ENCODE measurements around the gene HDAC4. TPM values are rescaled to one million over a fixed set of nuclear protein-coding genes. Genes with fewer than 3 reads are reported as not detected.

HDAC4 gene
- total RNA-seq, 2 experiments from 2014 or later, result 22.6 to 24.5 TPM

GRCh38 chr2:239129147-239129920 is 271.5 kb downstream of the HDAC4 start:
- intact Hi-C loops (cut with micrococcal nuclease), result no loop called here
- Mint-ChIP-seq H3K4me3 (no peak overlapping the region), H3K27me3 (no peaks in the 10 kb centered on the region), H3K4me1 (ENCODE audit: low read depth) (no peaks in the 10 kb centered on the region), H3K36me3 (ENCODE audit: low read depth) (peaks cover 17% of the 10 kb centered on the region), H3K9me3 (peaks cover 4% of the 10 kb centered on the region), H3K27ac (no peak overlapping the region)
- DNase-seq (no peak), ATAC-seq (no peak)
- ChIA-PET CTCF (no interaction called here), POLR2A (no interaction called here)
- no peak for TF ChIP-seq CTCF (IDR thresholded peaks at IDR 0.05)

GRCh38 chr2:239128706-239129105 is 272.1 kb downstream of the HDAC4 start:
- DNase-seq (no peak), ATAC-seq (no peak)
- peaks cover 4% of the 10 kb centered on the region for H3K9me3 Mint-ChIP-seq
- POLR2A ChIA-PET, result no interaction called here
- no peak overlapping the region for H3K4me3 Mint-ChIP-seq
- H3K27me3 Mint-ChIP-seq, result no peaks in the 10 kb centered on the region
- H3K36me3 Mint-ChIP-seq (ENCODE audit: low read depth), result peaks cover 19% of the 10 kb centered on the region
- H3K27ac Mint-ChIP-seq, result no peak overlapping the region
- intact Hi-C loops (cut with micrococcal nuclease), result no loop called here
- no peaks in the 10 kb centered on the region for H3K4me1 Mint-ChIP-seq (ENCODE audit: low read depth)
- TF ChIP-seq CTCF (IDR thresholded peaks at IDR 0.05), result no peak
- CTCF ChIA-PET, result no interaction called here

GRCh38 chr2:239127513-239127912 is 273.3 kb downstream of the HDAC4 start:
- Mint-ChIP-seq H3K36me3 (ENCODE audit: low read depth) (peaks cover 17% of the 10 kb centered on the region), H3K4me1 (ENCODE audit: low read depth) (no peaks in the 10 kb centered on the region), H3K27ac (peak overlapping the region; percentile 34), H3K27me3 (no peaks in the 10 kb centered on the region), H3K9me3 (peaks cover 4% of the 10 kb centered on the region), H3K4me3 (no peak overlapping the region)
- TF ChIP-seq CTCF (IDR thresholded peaks at IDR 0.05), result no peak
- ChIA-PET CTCF (no interaction called here), POLR2A (no interaction called here)
- ATAC-seq (no peak), DNase-seq (no peak)
- intact Hi-C loops (cut with micrococcal nuclease), result no loop called here

GRCh38 chr2:239125726-239126675 is 274.8 kb downstream of the HDAC4 start:
- no peak overlapping the region for H3K27ac Mint-ChIP-seq
- intact Hi-C loops (cut with micrococcal nuclease), result no loop called here
- H3K4me3 Mint-ChIP-seq, result no peak overlapping the region
- ATAC-seq, result no peak
- no peak for TF ChIP-seq CTCF (IDR thresholded peaks at IDR 0.05)
- ChIA-PET POLR2A (no interaction called here), CTCF (no interaction called here)
- no peak for DNase-seq
- peaks cover 4% of the 10 kb centered on the region for H3K9me3 Mint-ChIP-seq
- peaks cover 17% of the 10 kb centered on the region for H3K36me3 Mint-ChIP-seq (ENCODE audit: low read depth)
- no peaks in the 10 kb centered on the region for H3K4me1 Mint-ChIP-seq (ENCODE audit: low read depth)
- no peaks in the 10 kb centered on the region for H3K27me3 Mint-ChIP-seq

Data from activated CD8-positive, alpha-beta T cell treated with anti-CD3 and anti-CD28 coated beads for 36 hours (primary cell).